Caco-2 (cell line): Measurements from ENCODE around the gene TCAF2. TPM values are rescaled to one million over a fixed set of nuclear protein-coding genes. Genes with fewer than 3 reads are reported as not detected.
"Not testable (repeated sequence)": the region's sequence is repeated elsewhere in the genome, so short reads cannot be mapped to it uniquely, and the experiment has no call there.

Source experiments
- BruUV-seq: library from RNA; stranded (reverse); fragments of 400-500 nt; replicated peaks from 2 replicates; lab custom pipeline; 2021; lab: Mats Ljungman, UMichigan
- CTCF ChIA-PET: fragments of 300-600 bp; sonication (Branson Sonifier 250); formaldehyde crosslinking; loops from one replicate; lab custom pipeline; 2022; ENCODE audit warnings: antibody characterized with exemption; lab: Charles Lee
- POLR2A ChIA-PET: fragments of 300-600 bp; sonication (Branson Sonifier 250); formaldehyde crosslinking; loops from one replicate; lab custom pipeline; 2022; ENCODE audit warnings: antibody characterized with exemption; lab: Charles Lee
- DNase-seq, 2 experiments: peaks; one replicate each; pipeline versions ENCODE4 v3.0.0 to v3.0.0-alpha.2; 2020 to 2022
- H3K27me3 ChIP-seq: replicated peaks from 2 replicates; pipeline ENCODE4 v1.6.0; 2011; ENCODE audit warnings: low read length; ENCODE audit not compliant: control insufficient read depth, insufficient read depth
- H3K36me3 ChIP-seq: 2 replicates; pipeline ENCODE4 v1.5.1; 2011; ENCODE audit warnings: low read length; ENCODE audit not compliant: control insufficient read depth, insufficient read depth
- H3K4me1 ChIP-seq: fragments of 250-450 bp; sonication (Bioruptor Pico); 2 replicates; pipeline ENCODE4 v1.5.1; 2020; ENCODE audit warnings: mild to moderate bottlenecking
- H3K4me3 ChIP-seq: 2 replicates; pipeline ENCODE4 v1.5.1; 2011; ENCODE audit warnings: low read depth, mild to moderate bottlenecking, control low read depth, low read length
- H3K9me3 ChIP-seq: fragments of 250-450 bp; sonication (Bioruptor Pico); 2 replicates; pipeline ENCODE4 v1.5.1; 2020; ENCODE audit warnings: mild to moderate bottlenecking, moderate library complexity
- H3K27ac Mint-ChIP-seq: one replicate; pipeline ENCODE4 v1.8.0; 2022; ENCODE audit warnings: mixed read lengths; ENCODE audit not compliant: unreplicated experiment
- H3K27me3 Mint-ChIP-seq: one replicate; pipeline ENCODE4 v1.8.0; 2022; ENCODE audit warnings: mixed read lengths; ENCODE audit not compliant: insufficient read depth, unreplicated experiment
- H3K36me3 Mint-ChIP-seq: one replicate; pipeline ENCODE4 v1.8.0; 2022; ENCODE audit warnings: mild to moderate bottlenecking, mixed read lengths; ENCODE audit not compliant: insufficient read depth, unreplicated experiment
- H3K4me1 Mint-ChIP-seq: one replicate; pipeline ENCODE4 v1.8.0; 2022; ENCODE audit warnings: low read depth, mixed read lengths; ENCODE audit not compliant: unreplicated experiment
- H3K4me3 Mint-ChIP-seq: one replicate; pipeline ENCODE4 v1.8.0; 2022; ENCODE audit warnings: mild to moderate bottlenecking, moderate library complexity, mixed read lengths; ENCODE audit not compliant: unreplicated experiment
- H3K9me3 Mint-ChIP-seq: one replicate; pipeline ENCODE4 v1.8.0; 2022; ENCODE audit warnings: mixed read lengths; ENCODE audit not compliant: unreplicated experiment
- intact Hi-C: fragments of 100-400 bp; cut with micrococcal nuclease; formaldehyde crosslinking; loops from one replicate; pipeline ENCODE4 v1.10.0; 2022; ENCODE audit not compliant: unreplicated experiment
- total RNA-seq: library from RNA; stranded (reverse); gene quantifications from 2 replicates; pipeline ENCODE4 v1.2.3, GENCODE V29; 2022

The TCAF2 gene
- total RNA-seq, 1 experiment from 2014 or later = not detected

- H3K9me3 ChIP-seq, CTCF ChIA-PET, H3K4me1 Mint-ChIP-seq, H3K36me3 ChIP-seq, H3K9me3 Mint-ChIP-seq, DNase-seq, H3K27ac Mint-ChIP-seq, H3K36me3 Mint-ChIP-seq, H3K4me3 Mint-ChIP-seq, BruUV-seq, POLR2A ChIA-PET, intact Hi-C loops, H3K27me3 Mint-ChIP-seq, H3K4me3 ChIP-seq, H3K4me1 ChIP-seq, H3K27me3 ChIP-seq: not testable (repeated sequence)
Measured at GRCh38 chr7:143632506-143632905, 11.7 kb downstream of the TCAF2 start.

DNA sequence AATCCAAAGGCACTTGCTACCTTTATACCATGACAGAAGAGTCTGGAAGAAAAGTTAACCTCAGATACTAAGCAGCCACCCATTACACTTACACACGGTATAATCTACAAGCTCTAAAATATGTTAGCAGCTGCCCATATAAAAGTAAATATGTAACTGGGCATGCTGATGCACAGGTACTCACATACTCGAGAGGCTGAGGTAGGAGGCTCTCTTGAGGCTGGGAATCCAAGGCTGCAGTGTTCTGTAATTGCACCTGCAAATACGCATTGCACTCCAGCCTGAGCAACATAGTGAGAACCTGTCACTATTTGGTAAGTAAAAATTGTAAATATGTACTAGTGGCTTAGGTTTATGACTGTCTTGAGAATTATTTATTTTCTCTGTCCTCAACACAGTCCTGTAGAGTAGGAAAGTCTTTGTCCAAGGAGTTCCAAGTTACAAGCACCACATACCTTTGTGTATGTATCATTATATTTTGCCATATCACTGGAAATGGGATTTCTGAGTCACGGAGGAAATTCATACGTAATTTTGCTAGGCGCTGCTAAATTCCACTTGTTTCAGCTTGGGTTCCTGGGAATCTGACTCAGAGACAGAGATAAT lies 12.3 kb downstream of the TCAF2 start:
- H3K27me3 ChIP-seq, CTCF ChIA-PET, H3K4me1 Mint-ChIP-seq, DNase-seq, H3K27me3 Mint-ChIP-seq, H3K4me3 ChIP-seq, H3K9me3 Mint-ChIP-seq, POLR2A ChIA-PET, H3K4me1 ChIP-seq, H3K9me3 ChIP-seq, H3K36me3 ChIP-seq, BruUV-seq, intact Hi-C loops, H3K4me3 Mint-ChIP-seq, H3K36me3 Mint-ChIP-seq, H3K27ac Mint-ChIP-seq: not testable (repeated sequence)

DNA sequence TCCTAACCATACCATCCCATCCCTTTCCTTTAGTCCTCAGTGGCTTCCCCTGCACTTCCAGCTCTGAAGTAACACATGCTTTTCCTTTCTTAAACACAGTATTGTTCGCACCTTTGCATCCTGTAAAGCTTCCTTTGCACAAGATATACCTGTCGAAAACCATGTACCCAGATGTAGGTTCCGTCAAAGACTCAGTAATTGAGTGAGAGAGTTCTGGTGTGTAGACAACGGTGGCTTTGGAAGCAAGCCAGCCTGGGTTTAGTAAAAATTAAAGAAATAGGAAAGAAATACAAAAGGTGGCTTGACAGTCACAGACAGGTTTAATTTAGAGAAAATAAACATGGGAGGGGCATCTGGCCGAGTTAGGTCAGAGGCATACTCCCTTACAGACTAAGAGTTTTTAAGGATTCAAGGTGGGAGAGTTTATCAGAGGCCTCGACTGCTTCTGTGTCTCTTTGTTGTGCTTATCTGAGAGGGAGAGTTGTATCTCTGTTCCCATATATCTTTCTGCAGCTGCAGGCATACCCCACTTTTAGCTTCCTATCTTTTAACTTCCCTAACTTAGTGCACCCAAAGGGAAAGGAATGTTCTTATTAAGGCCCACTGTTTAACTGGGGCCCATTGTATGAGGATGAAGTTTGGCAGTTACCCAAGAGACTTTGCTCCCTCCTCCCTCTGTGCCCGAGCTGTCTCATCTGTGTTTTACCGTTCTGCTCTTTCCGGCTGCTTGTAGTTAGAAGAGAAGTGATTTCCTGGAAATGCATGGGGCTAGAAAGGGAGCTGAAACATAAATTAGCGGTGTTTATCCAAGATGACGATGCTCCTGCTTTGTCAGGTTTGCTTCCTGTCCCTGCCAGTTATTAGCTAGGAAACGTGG lies 14.8 kb downstream of the TCAF2 start:
- POLR2A ChIA-PET, intact Hi-C loops, CTCF ChIA-PET, H3K4me1 Mint-ChIP-seq, H3K36me3 Mint-ChIP-seq, H3K4me3 Mint-ChIP-seq, BruUV-seq, H3K36me3 ChIP-seq, H3K27me3 Mint-ChIP-seq, H3K9me3 ChIP-seq, H3K27me3 ChIP-seq, H3K4me3 ChIP-seq, H3K4me1 ChIP-seq, DNase-seq, H3K9me3 Mint-ChIP-seq, H3K27ac Mint-ChIP-seq: not testable (repeated sequence)

GRCh38 chr7:143639372-143639771 lies 18.6 kb downstream of the TCAF2 start:
- H3K4me3 ChIP-seq, H3K27ac Mint-ChIP-seq, CTCF ChIA-PET, intact Hi-C loops, BruUV-seq, DNase-seq, POLR2A ChIA-PET, H3K36me3 Mint-ChIP-seq, H3K9me3 ChIP-seq, H3K4me1 Mint-ChIP-seq, H3K9me3 Mint-ChIP-seq, H3K36me3 ChIP-seq, H3K27me3 ChIP-seq, H3K27me3 Mint-ChIP-seq, H3K4me3 Mint-ChIP-seq, H3K4me1 ChIP-seq: not testable (repeated sequence)

DNA sequence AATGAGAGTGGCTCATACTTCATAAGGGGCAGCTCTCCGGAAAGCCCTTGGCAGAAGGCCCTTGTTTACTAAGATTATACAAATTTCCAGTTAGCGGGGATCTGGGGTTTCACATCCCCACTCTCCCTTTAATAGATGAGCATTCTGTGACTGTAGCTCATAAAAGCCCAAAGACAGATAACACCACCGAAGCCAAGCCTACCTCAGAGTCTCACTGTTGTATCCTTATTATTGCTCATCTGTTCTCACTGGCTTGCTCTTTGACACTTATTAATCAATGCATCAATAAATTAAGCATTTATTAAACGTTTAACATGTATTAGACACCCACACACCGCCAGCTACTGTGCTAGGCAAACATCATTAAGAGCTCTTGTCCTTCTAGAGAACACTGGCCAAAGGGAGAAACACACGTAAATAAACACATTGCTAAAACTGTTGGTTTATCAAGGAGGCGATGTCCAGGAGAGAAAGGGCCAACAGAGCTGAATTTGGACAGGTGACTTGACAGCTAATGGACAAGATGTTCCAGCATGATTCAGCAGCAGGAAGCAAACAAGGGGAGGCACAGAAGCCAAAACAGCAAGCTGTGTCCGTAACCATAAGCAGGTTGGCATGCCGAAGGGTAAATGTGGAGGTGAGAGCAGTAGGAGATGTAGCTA lies 19.9 kb downstream of the TCAF2 start:
- H3K9me3 ChIP-seq, H3K36me3 ChIP-seq, H3K27me3 Mint-ChIP-seq, DNase-seq, BruUV-seq, H3K36me3 Mint-ChIP-seq, POLR2A ChIA-PET, H3K27me3 ChIP-seq, H3K4me1 Mint-ChIP-seq, H3K4me3 ChIP-seq, H3K4me1 ChIP-seq, H3K9me3 Mint-ChIP-seq, H3K4me3 Mint-ChIP-seq, H3K27ac Mint-ChIP-seq, intact Hi-C loops, CTCF ChIA-PET: not testable (repeated sequence)

GRCh38 chr7:143646598-143646997 lies 25.8 kb downstream of the TCAF2 start:
- H3K9me3 Mint-ChIP-seq, H3K9me3 ChIP-seq, H3K36me3 ChIP-seq, H3K4me1 ChIP-seq, CTCF ChIA-PET, H3K27me3 Mint-ChIP-seq, H3K4me3 Mint-ChIP-seq, H3K27me3 ChIP-seq, POLR2A ChIA-PET, intact Hi-C loops, H3K27ac Mint-ChIP-seq, H3K4me1 Mint-ChIP-seq, H3K36me3 Mint-ChIP-seq, H3K4me3 ChIP-seq, BruUV-seq, DNase-seq: not testable (repeated sequence)
